Measurements from ENCODE around the gene CTNNA2.

- TF ChIP-seq CTCF (IDR thresholded peaks at IDR 0.05) (no peak), POLR2AphosphoS5 (IDR thresholded peaks at IDR 0.05; ENCODE audit: low read depth, low read length) (no peak), TCF7L2 (IDR thresholded peaks at IDR 0.05; ENCODE audit: low read depth, low read length) (no peak), SIN3A (IDR thresholded peaks at IDR 0.05; ENCODE audit: borderline replicate concordance, insufficient read depth, low read depth, low read length) (no peak), REST (IDR thresholded peaks at IDR 0.05; ENCODE audit: insufficient read depth in 1 of 2, low read depth in 2 of 2, low read length in 1 of 2) (no peak)
Observed at GRCh38 chr2:80028584-80028983, 515.7 kb downstream of the CTNNA2 start.

All from Panc1 (cell line).